Mesenchymal stem cell (in vitro differentiated cells and primary cell): ENCODE data around the gene TTC21A.

Source experiments
- DNase-seq: peaks from one replicate; pipeline ENCODE4 v3.0.0-alpha.2; 2013
- H2AFZ ChIP-seq: one replicate; pipeline ENCODE4 v1.6.1; 2013; ENCODE audit warnings: low read depth, mild to moderate bottlenecking, control low read depth, inconsistent platforms, low read length, moderate library complexity
- H2AK5ac ChIP-seq: 2 replicates; pipeline ENCODE4 v1.6.1; 2013; ENCODE audit warnings: low read length, moderate library complexity, mild to moderate bottlenecking, inconsistent platforms; ENCODE audit not compliant: severe bottlenecking
- H2BK120ac ChIP-seq: one replicate; pipeline ENCODE4 v1.6.1; 2013; ENCODE audit warnings: low read depth, mild to moderate bottlenecking, inconsistent platforms, low read length, moderate library complexity
- H2BK12ac ChIP-seq, 2 experiments: one replicate each; pipeline ENCODE4 v1.6.1; 2013; ENCODE audit warnings: inconsistent platforms in 2 of 2, low read length in 2 of 2, mild to moderate bottlenecking in 2 of 2, moderate library complexity in 2 of 2, control low read depth in 1 of 2
- H2BK15ac ChIP-seq: one replicate; pipeline ENCODE4 v1.6.1; 2013; ENCODE audit warnings: mild to moderate bottlenecking, low read depth, inconsistent platforms; ENCODE audit not compliant: poor library complexity, severe bottlenecking
- H2BK5ac ChIP-seq: 2 replicates; pipeline ENCODE4 v1.6.1; 2013; ENCODE audit warnings: low read depth, mild to moderate bottlenecking, low read length, control low read depth, inconsistent platforms; ENCODE audit not compliant: poor library complexity, severe bottlenecking
- H3K14ac ChIP-seq, 2 experiments: one replicate each; pipeline ENCODE4 v1.6.1; 2013; ENCODE audit warnings: inconsistent platforms in 2 of 2, low read length in 2 of 2, control low read depth in 1 of 2, mild to moderate bottlenecking in 1 of 2, moderate library complexity in 1 of 2
- H3K18ac ChIP-seq, 2 experiments: one replicate each; pipeline ENCODE4 v1.6.1; 2013; ENCODE audit warnings: inconsistent platforms in 2 of 2, low read length in 2 of 2, control low read depth in 1 of 2, low read depth in 1 of 2, mild to moderate bottlenecking in 1 of 2
- H3K23ac ChIP-seq, 2 experiments: one replicate each; pipeline ENCODE4 v1.6.1; 2013; ENCODE audit warnings: inconsistent platforms in 2 of 2, low read length in 2 of 2, mild to moderate bottlenecking in 2 of 2, moderate library complexity in 2 of 2, control low read depth in 1 of 2
- H3K27ac ChIP-seq: 2 replicates; pipeline ENCODE4 v1.5.1; 2013; ENCODE audit warnings: mild to moderate bottlenecking, moderate library complexity, low read length, control low read depth, inconsistent platforms; ENCODE audit not compliant: poor library complexity, severe bottlenecking
- H3K27me3 ChIP-seq, 2 experiments: 2 replicates each; pipeline versions ENCODE4 v1.6.1 to v1.7.0; 2013; ENCODE audit warnings: low read length in 2 of 2, mild to moderate bottlenecking in 2 of 2, moderate library complexity in 2 of 2, control low read depth in 1 of 2, inconsistent platforms in 1 of 2; ENCODE audit not compliant: control insufficient read depth in 1 of 2, insufficient read depth in 1 of 2
- H3K36me3 ChIP-seq, 2 experiments: 2 replicates each; pipeline versions ENCODE4 v1.6.1 to v1.7.0; 2013; ENCODE audit warnings: low read length in 2 of 2, control low read depth in 1 of 2, inconsistent platforms in 1 of 2, low read depth in 1 of 2, mild to moderate bottlenecking in 1 of 2; ENCODE audit not compliant: insufficient read depth in 2 of 2, control insufficient read depth in 1 of 2
- H3K4ac ChIP-seq, 2 experiments: one replicate each; pipeline ENCODE4 v1.6.1; 2013; ENCODE audit warnings: inconsistent platforms in 2 of 2, low read length in 2 of 2, mild to moderate bottlenecking in 2 of 2, moderate library complexity in 2 of 2, control low read depth in 1 of 2, low read depth in 1 of 2
- H3K4me1 ChIP-seq: 2 replicates; pipeline ENCODE4 v1.6.1; 2013; ENCODE audit warnings: low read depth, low read length, control low read depth; ENCODE audit not compliant: control insufficient read depth, insufficient read depth
- H3K4me2 ChIP-seq: 2 replicates; pipeline ENCODE4 v1.6.1; 2013; ENCODE audit warnings: low read length, mild to moderate bottlenecking, inconsistent platforms; ENCODE audit not compliant: poor library complexity, severe bottlenecking
- H3K4me3 ChIP-seq, 2 experiments: 2 replicates each; pipeline versions ENCODE4 v1.5.1 to v1.7.0; 2013; ENCODE audit warnings: low read length in 2 of 2, mild to moderate bottlenecking in 2 of 2, control low read depth in 1 of 2, low read depth in 1 of 2; ENCODE audit not compliant: insufficient read depth in 1 of 2
- H3K79me1 ChIP-seq: replicated peaks from 2 replicates; pipeline ENCODE4 v1.6.1; 2013; ENCODE audit warnings: mild to moderate bottlenecking, control low read depth, low read length, inconsistent platforms; ENCODE audit not compliant: poor library complexity, severe bottlenecking
- H3K9ac ChIP-seq: 2 replicates; pipeline ENCODE4 v1.7.0; 2013; ENCODE audit warnings: mild to moderate bottlenecking, low read length, moderate library complexity
- H3K9me3 ChIP-seq: 2 replicates; pipeline ENCODE4 v1.7.0; 2013; ENCODE audit warnings: mild to moderate bottlenecking, low read length; ENCODE audit not compliant: control insufficient read depth
- H4K8ac ChIP-seq: one replicate; pipeline ENCODE4 v1.6.1; 2013; ENCODE audit warnings: inconsistent platforms, mild to moderate bottlenecking, low read length, moderate library complexity
- H4K91ac ChIP-seq: one replicate; pipeline ENCODE4 v1.6.1; 2013; ENCODE audit warnings: mild to moderate bottlenecking, low read length, inconsistent platforms
- WGBS: methylation state at CpG from one replicate; pipeline ENCODE4 v1.1.7; 2013; ENCODE audit warnings: mixed read lengths; 5-methylcytosine and 5-hydroxymethylcytosine counted together

Gene TTC21A

GRCh38 chr3:39144095-39144747, 36.7 kb downstream of the TTC21A start:
- Histone ChIP-seq H2BK15ac (peak overlapping the region; percentile 19), H4K8ac (no peak overlapping the region), H2BK120ac (no peak overlapping the region), H3K14ac (no peak overlapping the region), H2AK5ac (no peak overlapping the region), H2BK5ac (no peak overlapping the region), H3K79me1 (peaks cover 36% of the 10 kb centered on the region), H3K9ac (no peak overlapping the region), H3K27ac (no peak overlapping the region), H3K18ac (no peak overlapping the region), H3K36me3 (peaks cover 56 to 67% of the 10 kb centered on the region in 2 experiments), H3K4me1 (peaks cover 45% of the 10 kb centered on the region), H3K4me2 (no peak overlapping the region), H3K4me3 (no peak overlapping the region), H3K4ac (no peak overlapping the region), H3K9me3 (no peaks in the 10 kb centered on the region), H4K91ac (peak overlapping the region; percentile 20), H2BK12ac (no peak overlapping the region), H2AFZ (no peak overlapping the region), H3K27me3 (no peaks in the 10 kb centered on the region), H3K23ac (no peak overlapping the region)
- 96% methylated on average over 20 of the region's 20 CpGs for WGBS
- no peak for DNase-seq

DNA sequence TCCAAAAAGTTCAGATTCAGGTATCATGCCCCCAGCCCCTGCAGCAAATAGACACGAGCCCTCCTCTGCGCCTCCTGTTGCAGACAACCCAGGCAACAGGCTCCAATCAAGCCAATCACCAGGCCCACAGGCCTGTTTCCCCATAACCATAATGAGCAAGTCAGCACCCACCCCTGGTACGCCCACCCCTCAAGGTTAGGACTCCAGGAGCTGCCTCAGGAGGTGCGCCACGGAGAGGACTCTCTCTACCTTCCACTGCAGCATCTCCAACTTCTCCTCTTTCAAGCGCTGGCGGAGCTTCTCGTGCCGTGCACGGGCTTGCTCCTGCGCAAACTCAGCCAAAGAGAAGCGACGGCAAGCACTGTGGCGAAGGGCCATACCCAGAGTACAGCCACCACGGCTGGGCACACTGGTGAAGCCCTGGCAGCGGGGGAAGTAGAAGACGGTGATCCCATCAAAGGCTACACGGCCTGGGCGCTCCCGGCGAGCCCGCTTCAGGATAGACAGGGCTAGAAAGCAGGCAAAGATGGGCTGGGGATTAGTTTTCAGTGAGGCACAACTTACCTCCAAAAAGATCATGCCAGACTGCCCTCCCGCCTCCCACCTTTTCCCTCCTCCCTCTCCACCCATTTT, 37.4 kb downstream of the TTC21A start:
- H3K14ac ChIP-seq, result no peak overlapping the region
- peaks cover 56 to 61% of the 10 kb centered on the region in 2 experiments for H3K36me3 ChIP-seq
- no peak for DNase-seq
- H2BK120ac ChIP-seq, result no peak overlapping the region
- peak overlapping the region in 1 of 2 experiments; percentile 37 for H3K18ac ChIP-seq
- no peak overlapping the region for H3K4me2 ChIP-seq
- no peak overlapping the region for H2AFZ ChIP-seq
- no peaks in the 10 kb centered on the region for H3K27me3 ChIP-seq
- H2BK5ac ChIP-seq, result no peak overlapping the region
- no peak overlapping the region for H3K9ac ChIP-seq
- H3K27ac ChIP-seq, result no peak overlapping the region
- H4K8ac ChIP-seq, result no peak overlapping the region
- H3K9me3 ChIP-seq, result no peaks in the 10 kb centered on the region
- H3K4me1 ChIP-seq, result peaks cover 49% of the 10 kb centered on the region
- no peak overlapping the region for H2AK5ac ChIP-seq
- no peak overlapping the region for H4K91ac ChIP-seq
- H3K79me1 ChIP-seq, result peaks cover 36% of the 10 kb centered on the region
- H2BK15ac ChIP-seq, result no peak overlapping the region
- WGBS, result 98% methylated on average over 16 of the region's 23 CpGs
- no peak overlapping the region for H3K4me3 ChIP-seq
- H3K23ac ChIP-seq, result no peak overlapping the region
- no peak overlapping the region for H3K4ac ChIP-seq
- H2BK12ac ChIP-seq, result no peak overlapping the region

GRCh38 chr3:39146083-39146501, 38.6 kb downstream of the TTC21A start:
- H3K79me1 ChIP-seq, result peaks cover 32% of the 10 kb centered on the region
- peak overlapping the region; percentile 98 for H3K27ac ChIP-seq
- no peak overlapping the region for H2AFZ ChIP-seq
- peak overlapping the region; percentile 22 for H2BK5ac ChIP-seq
- H2BK15ac ChIP-seq, result no peak overlapping the region
- H3K4me3 ChIP-seq, result no peak overlapping the region
- H2AK5ac ChIP-seq, result peak overlapping the region; percentile 94
- peak overlapping the region in 1 of 2 experiments; percentile 47 for H3K14ac ChIP-seq
- no peaks in the 10 kb centered on the region for H3K9me3 ChIP-seq
- H2BK120ac ChIP-seq, result no peak overlapping the region
- no peak overlapping the region for H4K8ac ChIP-seq
- no peaks in the 10 kb centered on the region for H3K27me3 ChIP-seq
- no peak overlapping the region for H3K9ac ChIP-seq
- peak overlapping the region; percentile 56 for H3K4me2 ChIP-seq
- H3K4ac ChIP-seq, result no peak overlapping the region
- H4K91ac ChIP-seq, result no peak overlapping the region
- peaks cover 50 to 51% of the 10 kb centered on the region in 2 experiments for H3K36me3 ChIP-seq
- 74% methylated on average over 11 of the region's 11 CpGs for WGBS
- H3K4me1 ChIP-seq, result peaks cover 53% of the 10 kb centered on the region
- no peak overlapping the region for H3K23ac ChIP-seq
- peak overlapping the region; percentile 28 to 68 for H2BK12ac ChIP-seq
- peak; percentile 65 for DNase-seq
- H3K18ac ChIP-seq, result peak overlapping the region; percentile 11 to 88
